ENCODE data around the gene PSEN1.

PSEN1 gene

DNA sequence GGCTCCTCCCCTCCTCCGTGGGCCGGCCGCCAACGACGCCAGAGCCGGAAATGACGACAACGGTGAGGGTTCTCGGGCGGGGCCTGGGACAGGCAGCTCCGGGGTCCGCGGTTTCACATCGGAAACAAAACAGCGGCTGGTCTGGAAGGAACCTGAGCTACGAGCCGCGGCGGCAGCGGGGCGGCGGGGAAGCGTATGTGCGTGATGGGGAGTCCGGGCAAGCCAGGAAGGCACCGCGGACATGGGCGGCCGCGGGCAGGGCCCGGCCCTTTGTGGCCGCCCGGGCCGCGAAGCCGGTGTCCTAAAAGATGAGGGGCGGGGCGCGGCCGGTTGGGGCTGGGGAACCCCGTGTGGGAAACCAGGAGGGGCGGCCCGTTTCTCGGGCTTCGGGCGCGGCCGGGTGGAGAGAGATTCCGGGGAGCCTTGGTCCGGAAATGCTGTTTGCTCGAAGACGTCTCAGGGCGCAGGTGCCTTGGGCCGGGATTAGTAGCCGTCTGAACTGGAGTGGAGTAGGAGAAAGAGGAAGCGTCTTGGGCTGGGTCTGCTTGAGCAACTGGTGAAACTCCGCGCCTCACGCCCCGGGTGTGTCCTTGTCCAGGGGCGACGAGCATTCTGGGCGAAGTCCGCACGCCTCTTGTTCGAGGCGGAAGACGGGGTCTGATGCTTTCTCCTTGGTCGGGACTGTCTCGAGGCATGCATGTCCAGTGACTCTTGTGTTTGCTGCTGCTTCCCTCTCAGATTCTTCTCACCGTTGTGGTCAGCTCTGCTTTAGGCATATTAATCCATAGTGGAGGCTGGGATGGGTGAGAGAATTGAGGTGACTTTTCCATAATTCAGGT lies at the start of gene PSEN1:
PSEN1 (plus strand) TSS at position 121 of the 839 bp plus-strand sequence. CDS start 11,513 bp downstream, outside the sequence.
- DNase-seq = peak; percentile 97

DNA sequence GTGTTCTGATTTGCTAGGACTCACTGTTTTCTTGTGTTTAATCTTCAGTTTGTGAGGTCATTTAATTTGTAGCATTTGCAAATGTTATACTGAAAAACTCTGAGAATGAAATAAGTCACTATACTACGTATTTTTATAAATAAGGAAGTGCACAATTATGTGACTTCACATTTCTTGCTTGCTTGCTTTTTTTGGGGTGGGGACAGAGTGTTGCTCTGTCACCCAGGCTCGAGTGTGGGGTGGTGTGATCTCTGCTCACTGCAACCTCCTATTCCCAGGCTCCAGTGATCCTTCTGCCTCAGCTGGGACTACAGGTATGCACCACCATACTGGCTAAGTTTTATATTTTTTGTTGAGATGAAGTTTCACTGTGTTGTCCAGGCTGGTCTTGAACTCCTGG lies 45.3 kb upstream of the PSEN1 start:
- no peak for DNase-seq

DNA sequence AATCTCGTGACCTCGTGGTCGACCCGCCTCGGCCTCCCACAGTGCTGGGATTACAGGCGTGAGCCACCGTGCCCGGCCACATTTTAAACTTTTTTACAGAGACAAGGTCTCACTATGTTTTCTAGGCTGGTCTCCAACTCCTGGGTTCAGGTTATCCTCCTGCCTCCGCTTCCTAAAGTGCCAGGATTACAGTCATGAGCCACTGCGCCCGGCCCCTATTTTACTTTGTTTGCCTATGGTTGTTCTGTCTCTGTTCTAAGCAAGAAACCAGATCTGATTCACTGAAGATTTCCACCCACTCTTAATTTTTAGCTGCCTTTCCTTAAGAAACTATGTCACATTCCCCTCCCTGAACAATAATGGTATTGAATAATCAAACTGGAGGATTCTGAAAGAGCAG lies 38.9 kb upstream of the PSEN1 start:
- DNase-seq = no peak

DNA sequence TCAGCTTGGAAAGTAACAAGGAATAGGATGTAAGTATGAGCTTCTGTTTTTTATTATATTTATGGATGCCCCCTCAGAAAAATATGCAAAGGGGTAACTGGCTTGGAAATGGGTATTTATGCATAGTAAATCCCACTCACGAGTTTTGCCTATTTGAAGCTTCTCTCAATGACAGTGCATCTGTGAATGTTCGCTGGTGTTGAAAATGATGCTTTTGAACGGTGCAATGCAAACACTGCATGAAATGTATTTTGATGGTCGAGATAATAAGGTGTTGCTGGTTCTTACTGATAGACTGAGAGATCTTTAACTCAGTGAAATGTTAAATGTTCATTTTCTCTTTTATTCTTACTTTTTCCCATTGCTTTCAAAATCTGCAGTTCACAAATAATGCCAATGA lies 36.0 kb upstream of the PSEN1 start:
- DNase-seq = no peak

DNA sequence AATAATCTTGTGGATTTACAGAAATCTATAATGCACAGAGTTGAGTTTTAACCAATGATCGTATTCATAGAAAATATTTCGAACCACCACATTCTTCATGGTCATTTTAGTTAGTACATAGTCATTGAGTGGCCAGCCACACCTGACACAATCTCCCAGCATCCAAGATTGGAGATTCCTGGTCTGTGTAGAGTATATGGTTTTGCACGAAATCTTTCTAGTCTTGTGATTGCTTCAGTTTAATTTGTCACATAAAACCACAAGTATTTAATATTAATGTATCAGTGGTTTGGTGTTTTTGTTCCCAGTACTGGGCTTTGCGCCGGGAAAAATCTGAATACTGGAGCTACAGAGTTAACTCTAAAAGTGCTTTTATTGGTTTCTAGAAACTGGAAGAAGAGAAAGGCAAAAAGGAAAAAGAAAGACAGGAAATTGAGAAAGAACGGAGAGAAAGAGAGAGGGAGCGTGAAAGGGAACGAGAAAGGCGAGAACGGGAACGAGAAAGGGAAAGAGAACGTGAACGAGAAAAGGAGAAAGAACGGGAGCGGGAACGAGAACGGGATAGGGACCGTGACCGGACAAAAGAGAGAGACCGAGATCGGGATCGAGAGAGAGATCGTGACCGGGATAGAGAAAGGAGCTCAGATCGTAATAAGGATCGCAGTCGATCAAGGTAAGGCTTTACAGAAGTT lies 33.4 kb upstream of the PSEN1 start:
- no peak for DNase-seq

DNA sequence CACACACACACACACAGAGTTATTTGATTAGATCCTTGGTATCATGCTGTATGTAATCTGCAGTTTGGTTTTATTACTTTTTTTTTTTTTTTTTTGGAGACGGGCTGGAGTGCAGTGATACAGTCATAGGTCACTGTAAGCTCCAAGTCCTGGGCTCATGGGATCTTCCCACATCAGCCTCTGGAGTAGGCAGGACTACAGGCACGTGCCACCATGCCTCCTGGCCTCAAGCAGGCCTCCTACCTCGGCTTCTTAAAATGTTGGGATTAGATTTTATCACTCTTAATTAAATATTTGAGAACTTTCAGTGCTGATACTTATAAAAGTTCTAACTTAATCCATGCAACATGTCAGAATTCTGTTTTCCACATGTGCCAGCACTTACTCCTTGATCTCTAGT lies 31.3 kb upstream of the PSEN1 start:
- DNase-seq = no peak

DNA sequence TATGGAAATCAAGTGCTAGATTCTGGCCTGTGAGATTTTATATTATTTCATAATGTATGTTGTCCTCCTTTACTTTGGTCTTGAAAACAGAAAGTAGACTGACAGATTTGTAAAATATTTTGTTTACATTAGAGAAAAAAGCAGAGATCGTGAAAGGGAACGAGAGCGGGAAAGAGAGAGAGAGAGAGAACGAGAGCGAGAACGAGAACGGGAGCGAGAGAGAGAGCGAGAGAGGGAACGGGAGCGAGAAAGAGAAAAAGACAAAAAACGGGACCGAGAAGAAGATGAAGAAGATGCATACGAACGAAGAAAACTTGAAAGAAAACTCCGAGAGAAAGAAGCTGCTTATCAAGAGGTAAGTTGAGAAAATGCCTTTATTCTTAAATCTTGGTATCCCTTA lies 30.6 kb upstream of the PSEN1 start:
- DNase-seq = no peak

DNA sequence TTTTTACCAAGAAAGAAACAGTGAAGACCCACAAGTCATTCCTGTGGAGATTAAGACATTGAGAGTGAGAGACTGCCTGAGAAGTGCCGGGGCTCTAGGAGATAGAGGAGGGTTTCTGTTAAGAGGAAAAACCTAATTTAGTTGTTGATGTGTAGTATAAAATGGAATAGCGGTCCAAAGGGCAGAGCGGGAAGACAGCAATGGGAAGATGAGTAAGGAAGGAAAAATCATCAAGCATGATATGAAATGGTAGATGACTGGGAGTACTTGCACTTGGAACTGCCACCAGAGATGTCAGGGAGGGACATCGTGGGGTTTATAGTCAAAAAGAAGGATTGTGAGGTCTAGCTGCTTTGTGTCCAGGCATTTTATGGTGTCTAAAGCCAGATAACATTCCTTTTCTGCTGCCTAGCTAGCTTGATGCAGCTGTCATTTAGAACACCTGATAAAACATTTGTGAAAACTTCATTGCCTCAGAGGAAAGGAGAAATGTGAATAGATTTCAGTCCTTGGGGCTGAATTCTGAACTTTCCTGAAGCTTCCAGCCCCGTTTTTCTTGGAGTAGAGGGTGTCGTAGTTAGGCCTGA lies 20.1 kb upstream of the PSEN1 start:
- no peak for DNase-seq

DNA sequence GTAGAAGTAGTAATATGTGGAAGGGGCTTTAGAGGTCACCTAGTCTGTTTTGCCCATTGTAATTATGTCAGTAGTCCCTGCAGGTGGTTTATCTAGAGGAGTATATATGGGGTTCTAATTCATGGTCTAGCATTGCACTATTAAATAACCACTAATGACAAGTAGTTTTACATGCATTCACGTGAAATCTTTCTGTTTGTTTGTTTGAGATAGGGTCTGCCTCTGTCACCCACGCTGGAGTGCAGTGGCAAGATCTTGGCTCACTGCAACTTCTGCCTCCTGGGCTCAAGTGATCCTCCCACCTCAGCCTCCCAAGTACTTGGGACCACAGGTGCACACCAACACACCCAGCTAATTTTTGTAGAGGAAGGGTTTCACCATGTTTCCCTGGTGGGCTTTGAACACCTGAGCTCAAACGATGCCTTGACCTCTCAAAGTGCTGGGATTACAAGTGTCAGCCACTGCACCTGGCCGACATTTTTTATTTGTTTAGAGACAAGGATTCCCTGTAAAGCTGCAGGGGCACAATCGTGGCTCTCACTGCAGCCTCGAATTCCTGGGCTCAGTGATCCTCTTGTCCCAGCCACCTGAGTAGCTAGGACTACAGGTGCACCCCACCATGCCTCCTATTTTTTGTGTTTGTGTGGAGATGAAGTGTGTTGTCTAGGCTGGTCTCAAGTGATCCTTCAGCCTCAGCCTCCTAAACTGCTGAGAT lies 12.0 kb upstream of the PSEN1 start:
- DNase-seq = no peak

DNA sequence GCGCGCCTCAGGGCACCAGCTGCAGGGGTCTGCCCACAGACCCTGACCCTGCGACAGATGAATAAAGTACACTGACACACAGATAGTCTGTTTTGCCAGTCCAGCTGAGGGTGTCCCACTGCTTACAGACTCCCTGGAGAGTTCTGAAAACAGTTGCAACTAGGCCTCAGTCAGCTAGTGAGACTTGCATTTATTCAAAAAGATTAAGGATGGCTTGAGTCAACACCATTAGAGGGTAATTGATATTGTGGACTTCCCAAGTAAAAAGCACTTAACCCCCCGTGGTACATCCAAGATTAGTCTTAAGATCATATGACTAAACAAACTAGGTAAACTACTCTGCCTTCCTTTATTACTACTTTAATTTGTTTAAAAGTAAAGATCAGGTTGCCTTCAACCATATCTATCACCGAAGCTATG lies 11.1 kb upstream of the PSEN1 start:
- no peak for DNase-seq

DNA sequence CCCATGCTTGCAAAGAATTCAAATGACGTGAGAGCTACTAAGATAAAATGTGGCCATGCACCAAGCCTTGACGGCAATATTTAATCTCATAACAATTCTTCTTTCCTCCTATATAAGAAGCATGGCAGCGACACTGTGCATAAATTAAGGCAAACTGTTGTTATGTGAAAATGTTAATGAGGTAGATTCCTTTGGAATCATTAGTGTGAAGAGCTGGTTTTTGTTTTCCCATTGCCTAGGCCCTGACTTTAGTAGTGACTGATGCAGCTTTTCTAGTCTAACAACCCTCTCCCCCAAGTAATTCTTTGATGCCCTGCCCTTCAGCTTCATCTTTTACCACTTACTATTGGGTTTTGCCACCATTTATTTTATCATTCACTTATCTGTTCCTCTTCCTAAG lies 10.6 kb upstream of the PSEN1 start:
- DNase-seq = no peak

DNA sequence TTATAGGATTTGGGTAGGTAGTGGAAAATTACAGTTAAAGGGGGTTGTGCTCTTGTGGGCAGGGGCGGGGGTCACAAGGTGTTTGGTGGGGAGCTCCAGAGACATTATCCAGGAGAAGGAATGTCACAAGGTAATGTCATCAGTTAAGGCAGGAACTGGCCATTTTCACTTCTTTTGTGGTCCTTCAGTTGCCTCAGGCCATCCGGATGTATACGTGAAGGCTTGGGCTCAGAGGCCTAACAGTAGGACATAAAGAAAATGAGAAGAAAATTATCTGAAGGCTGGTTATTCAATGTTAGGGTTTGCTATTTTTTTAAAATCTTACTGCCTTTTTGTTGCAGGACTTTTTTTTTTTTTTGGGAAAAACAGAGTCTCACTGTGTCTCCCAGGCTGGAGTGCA lies 2.5 kb upstream of the PSEN1 start:
- no peak for DNase-seq

DNA sequence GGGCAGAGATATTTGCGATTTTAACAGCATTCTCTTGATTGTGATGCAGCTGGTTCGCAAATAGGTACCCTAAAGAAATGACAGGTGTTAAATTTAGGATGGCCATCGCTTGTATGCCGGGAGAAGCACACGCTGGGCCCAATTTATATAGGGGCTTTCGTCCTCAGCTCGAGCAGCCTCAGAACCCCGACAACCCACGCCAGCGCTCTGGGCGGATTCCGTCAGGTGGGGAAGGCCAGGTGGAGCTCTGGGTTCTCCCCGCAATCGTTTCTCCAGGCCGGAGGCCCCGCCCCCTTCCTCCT lies 271 bp upstream of the PSEN1 start:
- no peak for DNase-seq

DNA sequence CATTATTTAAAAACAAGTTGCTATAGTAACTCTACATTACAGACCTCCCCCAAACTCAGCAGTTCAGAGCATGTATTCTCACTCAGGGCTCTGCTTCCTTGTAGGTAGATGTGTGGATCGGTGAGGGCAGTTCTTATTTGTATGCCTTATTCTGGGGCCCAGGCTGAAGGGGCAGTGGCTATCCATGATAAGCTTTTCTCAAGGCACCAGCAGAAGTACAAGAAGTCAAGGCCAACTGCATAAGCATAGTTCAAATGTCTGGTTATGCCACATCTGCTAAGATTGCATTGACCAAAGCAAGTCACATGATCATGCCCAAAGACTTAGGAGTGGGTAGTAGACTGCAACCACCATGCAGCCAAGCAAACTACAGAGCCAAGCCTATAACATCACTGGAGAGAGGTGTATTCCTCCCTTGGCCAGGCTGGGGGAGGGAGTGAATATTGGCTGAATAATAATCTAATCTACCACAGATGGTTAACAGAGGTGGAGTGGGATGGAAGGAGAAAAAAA lies 4.6 kb downstream of the PSEN1 start:
- no peak for DNase-seq

DNA sequence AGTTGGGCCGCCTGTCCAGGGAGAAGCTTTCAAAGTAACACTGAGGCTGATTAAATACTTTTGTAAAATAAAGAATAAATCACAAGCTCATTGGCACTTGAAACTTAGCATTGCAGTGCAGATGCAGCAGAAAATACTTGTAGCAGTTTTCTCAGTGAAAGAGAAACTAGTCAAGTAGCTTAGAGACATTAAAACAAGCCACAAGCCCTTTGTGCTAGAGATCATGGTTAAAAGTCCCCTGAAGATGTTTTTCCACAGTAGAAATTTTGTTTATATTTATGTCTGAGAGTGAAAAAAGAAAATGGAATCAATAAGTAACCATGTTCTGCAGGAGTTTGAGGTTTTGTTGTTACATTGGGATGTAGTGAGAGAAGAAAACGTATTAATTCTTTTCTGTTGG lies 5.9 kb downstream of the PSEN1 start:
- DNase-seq = no peak

DNA sequence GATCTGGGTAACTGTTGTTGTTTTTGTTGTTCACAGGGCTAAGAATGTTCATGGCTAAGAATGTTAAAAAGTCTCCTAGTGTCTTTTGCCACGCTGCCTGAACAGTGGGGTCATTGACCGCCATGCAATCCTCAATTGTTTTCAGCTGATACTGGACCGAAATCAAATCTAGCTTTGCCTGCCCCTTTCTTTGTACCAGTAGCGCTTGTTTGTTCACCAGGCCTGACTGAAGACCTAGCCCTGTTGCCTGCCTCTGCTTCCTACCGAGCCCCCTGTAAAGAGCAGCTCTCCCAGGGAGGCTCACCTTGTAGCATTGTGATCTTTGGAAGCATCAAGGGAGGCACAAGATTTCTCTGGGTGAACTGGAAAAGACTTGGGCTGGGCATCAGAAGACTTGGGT lies 6.7 kb downstream of the PSEN1 start:
- no peak for DNase-seq

DNA sequence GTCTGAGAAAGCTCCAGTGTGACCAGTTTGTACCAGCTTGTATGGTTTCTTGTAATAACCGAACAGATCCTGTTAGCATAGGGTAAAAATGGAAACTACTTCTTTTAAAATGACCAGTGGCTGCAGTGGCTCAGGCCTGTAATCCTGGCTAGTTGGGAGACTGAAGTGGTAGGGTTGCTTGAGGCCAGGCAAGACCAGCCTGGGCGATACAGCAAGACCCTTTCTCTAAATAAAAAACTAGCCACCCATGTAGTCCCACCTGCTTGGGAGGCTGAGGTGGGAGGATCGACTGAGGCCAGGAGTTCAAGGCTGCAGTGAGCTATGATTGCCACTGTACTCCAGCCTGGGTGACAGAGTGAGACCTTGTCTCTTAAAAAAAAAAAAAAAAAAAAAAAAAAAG lies 7.3 kb downstream of the PSEN1 start:
- no peak for DNase-seq

DNA sequence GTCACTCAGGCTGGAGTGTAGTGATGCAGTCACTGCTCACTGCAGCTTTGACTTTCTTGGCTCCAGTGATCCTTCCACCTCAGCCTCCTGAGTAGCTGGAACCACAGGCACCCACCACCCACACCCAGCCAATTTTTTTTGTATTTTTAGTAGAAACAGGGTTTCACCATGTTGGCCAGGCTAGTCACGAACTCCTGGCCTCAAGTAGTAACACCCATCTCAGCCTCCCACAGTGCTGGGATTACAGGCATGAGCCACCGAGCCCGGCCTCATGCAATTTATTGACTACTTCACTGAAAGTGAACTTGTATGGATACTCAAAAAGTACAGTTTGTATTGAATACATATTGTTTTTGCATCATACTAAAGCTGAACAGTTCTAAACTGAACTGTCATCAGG lies 9.1 kb downstream of the PSEN1 start:
- no peak for DNase-seq

DNA sequence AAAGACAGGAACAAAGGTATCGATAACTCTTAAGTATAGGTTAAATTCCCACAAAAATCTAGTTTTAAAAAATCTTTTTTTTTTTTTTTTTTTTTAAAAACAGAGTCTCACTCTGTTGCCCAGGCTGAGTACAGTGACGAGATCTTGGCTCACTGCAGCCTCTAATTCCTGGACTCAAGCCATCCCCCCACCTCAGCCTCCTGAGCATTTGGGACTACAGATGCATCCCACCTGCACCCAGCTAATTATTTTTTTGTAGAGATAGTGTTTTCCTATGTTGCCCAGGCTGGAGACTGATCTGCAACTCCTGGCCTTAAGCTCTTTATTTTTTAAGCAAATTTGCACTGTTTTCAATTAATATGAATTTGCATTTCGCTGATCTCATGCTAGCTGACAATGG lies 9.8 kb downstream of the PSEN1 start:
- no peak for DNase-seq

DNA sequence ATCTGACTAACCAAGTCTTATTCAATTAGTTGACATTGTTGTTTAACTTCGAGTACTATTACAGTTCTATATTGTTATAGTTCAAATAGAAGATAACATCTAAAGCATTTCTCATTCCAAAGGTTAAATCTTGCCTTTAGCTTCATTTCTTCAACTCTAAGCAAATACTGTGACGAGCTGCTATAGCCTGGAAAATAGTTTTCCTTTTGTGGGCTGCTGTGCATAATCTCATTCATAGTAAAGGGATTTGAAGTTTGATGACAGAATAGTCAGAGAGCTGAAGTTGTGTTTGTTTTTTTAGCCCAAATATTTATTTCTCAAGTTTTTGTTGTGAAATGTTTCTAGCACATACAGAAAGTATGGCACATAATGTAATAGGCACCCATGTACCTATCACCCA lies 13.4 kb downstream of the PSEN1 start:
- no peak for DNase-seq

DNA sequence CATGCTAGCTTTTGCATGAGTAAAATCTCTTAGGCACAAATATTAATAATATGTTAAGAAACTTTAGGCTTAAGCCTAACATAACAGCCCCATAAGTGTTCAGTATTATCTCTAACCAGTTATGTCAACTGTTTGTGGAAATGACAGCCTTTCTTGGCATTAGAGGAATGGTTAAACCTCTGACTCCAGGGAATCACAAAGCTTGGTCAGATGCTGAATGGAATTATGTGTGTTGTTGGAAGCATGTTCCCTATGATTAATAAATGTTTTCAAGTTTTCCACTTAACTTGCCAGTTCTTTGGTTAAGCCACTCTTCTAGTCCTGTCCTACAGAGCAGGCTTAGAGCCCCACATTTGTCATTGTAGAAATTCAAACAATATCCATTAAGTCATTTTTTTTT lies 17.0 kb downstream of the PSEN1 start:
- no peak for DNase-seq

DNA sequence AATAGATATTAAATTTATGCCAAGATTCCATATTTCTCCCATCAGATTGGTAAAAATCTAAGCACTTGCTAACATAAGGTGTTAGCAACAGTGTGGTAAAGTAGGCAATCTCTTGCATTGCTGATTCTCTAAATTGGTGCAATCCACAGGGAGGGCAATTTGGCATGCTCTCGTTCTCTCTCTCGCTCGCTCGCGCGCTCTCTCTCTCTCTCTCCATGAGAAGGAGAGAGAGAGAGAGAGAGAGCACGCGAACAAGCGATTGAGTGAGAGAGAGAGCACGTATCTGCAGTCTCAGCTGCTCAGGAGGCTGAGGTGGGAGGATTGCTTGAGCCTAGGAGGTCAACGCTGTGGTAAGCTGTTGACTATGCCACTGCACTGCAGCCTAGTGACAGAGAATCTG lies 25.9 kb downstream of the PSEN1 start:
- no peak for DNase-seq

DNA sequence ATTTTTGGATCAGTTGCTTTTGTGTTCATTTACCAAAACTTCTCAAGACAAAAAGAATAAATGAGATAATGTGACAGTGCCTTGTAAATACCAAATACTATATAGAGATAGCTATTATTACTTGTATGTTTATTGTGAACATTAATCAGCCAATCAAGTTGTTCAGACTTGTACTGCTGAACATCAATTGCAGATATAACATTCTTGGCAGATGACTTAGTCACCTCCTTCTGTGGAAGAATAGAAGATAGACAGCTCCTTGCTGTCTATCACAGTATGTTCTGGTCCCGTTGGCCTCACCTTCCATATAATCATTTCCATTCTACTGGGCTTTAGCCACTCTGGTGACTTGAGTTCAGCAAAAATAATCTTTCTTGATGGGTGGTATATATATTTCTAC lies 30.1 kb downstream of the PSEN1 start:
- DNase-seq = no peak

DNA sequence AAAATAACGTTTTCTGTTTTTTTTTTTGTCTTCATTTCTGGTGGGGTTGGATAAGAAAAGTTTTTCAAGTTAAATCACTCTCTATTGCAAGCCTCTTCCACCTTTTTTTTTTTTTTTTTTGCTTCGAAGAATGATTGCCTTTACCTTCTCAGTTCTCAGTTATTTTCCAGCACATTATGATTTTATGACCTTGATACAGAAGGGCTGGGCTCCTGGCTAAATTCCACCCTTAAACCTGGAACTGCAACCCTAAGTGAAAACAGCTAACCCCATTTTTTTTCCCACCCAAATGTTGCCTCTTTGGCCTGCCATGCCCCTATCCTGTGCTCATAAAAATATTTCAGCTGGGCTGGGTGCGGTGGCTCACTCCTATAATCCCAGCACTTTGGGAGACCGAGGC lies 31.4 kb downstream of the PSEN1 start:
- no peak for DNase-seq

All from femur (tissue), 1 donor.